Activated CD4-positive, alpha-beta memory T cell treated with anti-CD3 and anti-CD28 coated beads, Interleukin-2, amount 10 ng/mL, durations not matched to agents 7 days and 5 days (primary cell): ENCODE measurements around the gene VEZT. TPM values are rescaled to one million over a fixed set of nuclear protein-coding genes. Genes with fewer than 3 reads are reported as not detected.

Experiments used
- CTCF ChIA-PET: fragments of 350-600 bp; sonication (Branson Sonifier 250); formaldehyde crosslinking; loops from one replicate; lab custom pipeline; 2021; ENCODE audit warnings: antibody characterized with exemption, inconsistent platforms; lab: Charles Lee
- POLR2A ChIA-PET: fragments of 350-600 bp; sonication (Branson Sonifier 250); formaldehyde crosslinking; loops from one replicate; lab custom pipeline; 2021; ENCODE audit warnings: antibody characterized with exemption; lab: Charles Lee
- DNase-seq: peaks from one replicate; pipeline ENCODE4 v3.0.0-alpha.2; 2020
- H3K27ac Mint-ChIP-seq: one replicate; pipeline ENCODE4 v1.8.0; 2021; ENCODE audit warnings: mild to moderate bottlenecking, mixed read lengths
- H3K27me3 Mint-ChIP-seq: one replicate; pipeline ENCODE4 v1.8.0; 2021; ENCODE audit warnings: mixed read lengths
- H3K36me3 Mint-ChIP-seq: one replicate; pipeline ENCODE4 v1.8.0; 2021; ENCODE audit warnings: low read depth, mixed read lengths
- H3K4me1 Mint-ChIP-seq: one replicate; pipeline ENCODE4 v1.8.0; 2021; ENCODE audit warnings: mixed read lengths
- H3K4me3 Mint-ChIP-seq: one replicate; pipeline ENCODE4 v1.8.0; 2021; ENCODE audit warnings: mild to moderate bottlenecking, mixed read lengths
- H3K9me3 Mint-ChIP-seq: one replicate; pipeline ENCODE4 v1.8.0; 2021; ENCODE audit warnings: mixed read lengths
- total RNA-seq, 2 experiments: library from RNA; stranded (reverse); gene quantifications; one replicate each; pipeline ENCODE4 v1.2.3, GENCODE V29; 2021

VEZT gene
- total RNA-seq, 2 experiments from 2014 or later: 35.7 to 38.4 TPM

DNA sequence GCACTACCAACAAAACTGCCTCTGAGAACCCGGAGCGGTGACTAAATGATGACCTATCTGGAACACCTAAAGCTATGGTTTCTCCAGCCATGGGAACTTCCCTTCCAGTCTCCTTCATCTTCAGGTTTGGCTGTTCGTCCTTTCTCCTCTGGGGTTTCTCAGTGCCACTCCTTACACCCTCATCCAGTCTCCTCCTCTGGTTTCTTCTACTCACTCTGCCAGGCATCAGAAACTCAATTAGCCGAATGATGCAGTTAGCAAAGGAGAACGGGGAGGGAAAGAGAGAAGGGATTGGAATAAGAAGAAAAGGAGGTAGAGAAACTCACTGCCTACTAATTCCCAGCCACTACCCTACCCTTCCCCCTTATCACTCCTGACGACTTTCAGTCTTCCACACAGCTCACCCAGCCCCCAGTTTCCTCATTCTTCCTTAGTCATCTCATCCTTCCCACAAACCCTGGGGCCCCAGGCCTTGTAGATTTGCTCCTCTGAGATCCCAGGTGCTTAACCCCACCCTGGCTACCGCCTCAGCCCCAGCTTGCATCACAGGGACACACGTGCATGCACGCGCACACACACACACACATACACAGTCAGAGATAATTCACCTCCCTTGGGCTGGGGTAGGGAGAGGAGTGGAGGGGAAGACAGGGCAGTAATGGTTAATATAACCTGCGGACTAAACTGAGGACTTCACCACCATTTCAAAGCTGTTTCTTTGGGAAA, 13.3 kb upstream of the VEZT start:
- Mint-ChIP-seq H3K27me3 (peaks cover 2% of the 10 kb centered on the region), H3K4me1 (peaks cover 1% of the 10 kb centered on the region), H3K4me3 (no peak overlapping the region), H3K36me3 (no peaks in the 10 kb centered on the region), H3K9me3 (no peaks in the 10 kb centered on the region), H3K27ac (no peak overlapping the region)
- no peak for DNase-seq
- ChIA-PET POLR2A (no interaction called here), CTCF (no interaction called here)

DNA sequence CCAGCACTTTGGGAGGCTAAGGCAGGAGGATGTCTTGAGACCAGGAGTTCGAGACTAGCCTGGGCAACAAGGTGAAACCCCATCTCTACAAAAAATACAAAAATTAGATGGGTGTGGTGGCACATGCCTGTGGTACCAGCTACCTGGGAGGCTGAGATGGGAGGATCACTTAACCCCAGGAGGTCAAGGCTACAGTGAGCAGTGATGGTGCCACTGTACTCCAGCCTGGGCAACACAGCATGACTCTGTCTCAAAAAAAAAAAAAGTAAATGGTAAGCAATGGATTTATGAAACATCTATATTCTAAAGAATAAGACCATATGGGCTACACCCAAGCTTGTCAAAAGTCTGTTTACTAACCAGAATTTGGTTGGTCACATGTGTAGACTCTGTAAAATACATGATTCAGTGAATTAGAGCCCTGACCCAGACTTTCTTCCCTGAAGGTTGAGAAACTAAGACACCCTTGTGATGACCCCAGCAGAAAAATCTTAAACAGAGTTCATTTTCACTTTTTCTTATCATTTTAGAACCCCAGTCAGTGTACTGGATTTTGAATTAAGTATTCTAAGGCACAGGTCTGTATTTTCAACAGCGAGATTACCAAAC, 12.5 kb upstream of the VEZT start:
- ChIA-PET POLR2A (no interaction called here), CTCF (no interaction called here)
- H3K27ac Mint-ChIP-seq: no peak overlapping the region
- no peaks in the 10 kb centered on the region for H3K9me3 Mint-ChIP-seq
- DNase-seq: no peak
- no peaks in the 10 kb centered on the region for H3K36me3 Mint-ChIP-seq
- peaks cover 2% of the 10 kb centered on the region for H3K27me3 Mint-ChIP-seq
- H3K4me3 Mint-ChIP-seq: no peak overlapping the region
- peaks cover 1% of the 10 kb centered on the region for H3K4me1 Mint-ChIP-seq

DNA sequence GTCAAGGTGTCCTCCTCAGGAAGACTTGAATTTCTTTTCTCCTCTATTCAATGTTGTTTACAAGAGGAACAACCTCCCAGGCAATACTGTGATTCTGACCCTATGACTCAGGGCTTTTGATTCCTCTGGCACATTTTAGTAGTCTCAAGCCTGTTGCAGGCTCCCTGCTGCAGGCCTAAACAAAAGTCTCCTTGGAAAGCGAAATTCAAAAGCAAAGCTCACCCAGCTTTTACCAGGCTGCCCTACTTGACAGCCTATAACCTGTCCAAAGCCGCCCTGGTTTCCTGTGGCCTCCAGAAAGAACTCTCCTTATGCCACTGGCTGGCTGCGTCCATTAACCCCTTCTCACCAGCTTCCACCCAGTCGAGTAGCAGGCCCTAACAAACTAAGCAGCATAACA, 11.9 kb upstream of the VEZT start:
- Mint-ChIP-seq H3K4me3 (no peak overlapping the region), H3K4me1 (peaks cover 1% of the 10 kb centered on the region), H3K9me3 (no peaks in the 10 kb centered on the region), H3K27me3 (peaks cover 4% of the 10 kb centered on the region), H3K36me3 (no peaks in the 10 kb centered on the region), H3K27ac (no peak overlapping the region)
- ChIA-PET CTCF (no interaction called here), POLR2A (no interaction called here)
- DNase-seq: no peak

DNA sequence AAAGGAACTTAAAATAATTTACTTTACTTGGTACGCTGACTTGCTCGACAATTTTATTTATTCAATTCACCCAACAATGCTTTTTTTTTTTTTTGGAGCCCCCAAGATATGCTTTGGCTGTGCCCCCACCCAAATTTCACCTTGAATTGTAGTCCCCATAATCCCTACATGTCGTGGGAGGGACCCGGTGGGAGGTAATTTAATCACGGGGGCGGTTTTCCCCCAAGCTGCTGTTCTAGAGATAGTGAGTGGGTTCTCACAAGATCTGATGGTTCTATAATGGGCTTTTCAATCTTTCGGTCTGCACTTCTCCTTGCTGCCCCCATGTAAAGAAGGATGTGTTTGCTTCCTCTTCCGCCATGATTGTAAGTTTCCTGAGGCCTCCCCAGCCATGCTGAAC, 10.7 kb upstream of the VEZT start:
- Mint-ChIP-seq H3K9me3 (no peaks in the 10 kb centered on the region), H3K4me3 (no peak overlapping the region), H3K27ac (no peak overlapping the region), H3K36me3 (no peaks in the 10 kb centered on the region), H3K4me1 (peaks cover 1% of the 10 kb centered on the region), H3K27me3 (peaks cover 6% of the 10 kb centered on the region)
- CTCF ChIA-PET: no interaction called here
- DNase-seq: no peak
- POLR2A ChIA-PET: interaction anchor here (0.6 kb wide), 1 partner anchor 134 kb away, joined by 3 read pairs; no protein-coding TSS in a partner anchor

GRCh38 chr12:95207407-95207806, 10.2 kb upstream of the VEZT start:
- no peak for DNase-seq
- Mint-ChIP-seq H3K4me1 (peaks cover 1% of the 10 kb centered on the region), H3K27ac (no peak overlapping the region), H3K4me3 (no peak overlapping the region), H3K36me3 (no peaks in the 10 kb centered on the region), H3K27me3 (peaks cover 6% of the 10 kb centered on the region), H3K9me3 (no peaks in the 10 kb centered on the region)
- CTCF ChIA-PET: interaction anchor here (0.6 kb wide), 1 partner anchor 8 kb away, joined by 3 read pairs; no protein-coding TSS in a partner anchor
- POLR2A ChIA-PET: no interaction called here

GRCh38 chr12:95208678-95209077, 8.9 kb upstream of the VEZT start:
- no peak overlapping the region for H3K4me3 Mint-ChIP-seq
- no peaks in the 10 kb centered on the region for H3K9me3 Mint-ChIP-seq
- DNase-seq: no peak
- ChIA-PET CTCF (interaction anchor here (0.9 kb wide), 1 partner anchor 9 kb away, joined by 3 read pairs; the partner anchor contains the start of genes FGD6 and VEZT), POLR2A (no interaction called here)
- peaks cover 1% of the 10 kb centered on the region for H3K4me1 Mint-ChIP-seq
- H3K36me3 Mint-ChIP-seq: no peaks in the 10 kb centered on the region
- no peak overlapping the region for H3K27ac Mint-ChIP-seq
- peaks cover 6% of the 10 kb centered on the region for H3K27me3 Mint-ChIP-seq

- H3K27ac Mint-ChIP-seq: no peak overlapping the region
- ChIA-PET POLR2A (no interaction called here), CTCF (no interaction called here)
- H3K36me3 Mint-ChIP-seq: peaks cover under 1% of the 10 kb centered on the region
- no peak overlapping the region for H3K4me3 Mint-ChIP-seq
- peaks cover 8% of the 10 kb centered on the region for H3K4me1 Mint-ChIP-seq
- H3K27me3 Mint-ChIP-seq: peaks cover 14% of the 10 kb centered on the region
- DNase-seq: no peak
- no peaks in the 10 kb centered on the region for H3K9me3 Mint-ChIP-seq
These were observed 5.0 kb upstream of the VEZT start for GRCh38 chr12:95212586-95212985.

DNA sequence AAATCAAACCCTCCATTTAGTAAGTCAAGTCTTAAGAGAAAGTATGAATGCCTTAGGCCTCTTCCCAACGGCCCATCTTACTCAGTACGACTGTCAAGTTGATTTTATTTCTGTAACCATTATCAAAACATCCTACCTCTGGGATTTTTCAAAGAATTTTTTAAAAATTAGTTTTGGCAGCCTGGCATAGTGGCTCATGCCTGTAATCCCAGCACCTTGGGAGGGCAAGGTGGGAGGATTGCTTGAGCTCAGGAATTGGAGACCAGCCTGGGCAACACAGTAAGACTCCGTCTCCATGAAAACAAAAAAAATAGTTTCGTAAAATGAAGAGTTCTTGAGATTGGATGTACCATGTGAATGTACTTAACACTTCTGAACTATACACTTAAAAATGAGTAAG, 4.5 kb upstream of the VEZT start:
- Mint-ChIP-seq H3K36me3 (peaks cover 2% of the 10 kb centered on the region), H3K4me1 (peaks cover 8% of the 10 kb centered on the region), H3K4me3 (no peak overlapping the region), H3K27me3 (peaks cover 14% of the 10 kb centered on the region), H3K27ac (no peak overlapping the region), H3K9me3 (no peaks in the 10 kb centered on the region)
- DNase-seq: no peak
- ChIA-PET CTCF (no interaction called here), POLR2A (no interaction called here)

DNA sequence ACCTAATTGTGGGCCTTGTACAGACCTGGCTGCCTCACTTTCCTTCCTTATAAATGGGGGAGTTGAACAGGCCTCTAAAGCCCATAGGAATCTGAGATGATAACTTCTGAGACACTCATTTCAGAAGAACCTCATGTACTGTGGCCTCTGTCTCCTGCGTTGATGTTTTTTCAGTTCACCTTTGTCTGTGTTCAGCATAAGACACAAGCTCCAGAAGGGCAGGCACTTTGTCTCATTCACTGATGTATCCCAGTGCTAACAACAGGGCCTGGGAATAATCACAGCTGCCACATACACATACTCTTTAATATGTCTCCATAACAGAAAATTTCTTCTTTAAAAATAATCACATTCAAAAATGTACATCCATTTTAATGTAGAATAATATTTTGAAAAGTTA, 3.7 kb upstream of the VEZT start:
- Mint-ChIP-seq H3K27me3 (peaks cover 14% of the 10 kb centered on the region), H3K9me3 (no peaks in the 10 kb centered on the region), H3K4me3 (no peak overlapping the region), H3K4me1 (peaks cover 12% of the 10 kb centered on the region), H3K27ac (no peak overlapping the region), H3K36me3 (peaks cover 4% of the 10 kb centered on the region)
- POLR2A ChIA-PET: no interaction called here
- CTCF ChIA-PET: interaction anchor here (0.6 kb wide), 1 partner anchor 272 kb away, joined by 3 read pairs; no protein-coding TSS in a partner anchor
- no peak for DNase-seq

- ChIA-PET POLR2A (no interaction called here), CTCF (no interaction called here)
- H3K4me1 Mint-ChIP-seq: peaks cover 16% of the 10 kb centered on the region
- no peak for DNase-seq
- no peaks in the 10 kb centered on the region for H3K9me3 Mint-ChIP-seq
- peaks cover 4% of the 10 kb centered on the region for H3K36me3 Mint-ChIP-seq
- H3K4me3 Mint-ChIP-seq: no peak overlapping the region
- H3K27ac Mint-ChIP-seq: no peak overlapping the region
- peaks cover 11% of the 10 kb centered on the region for H3K27me3 Mint-ChIP-seq
These were observed 3.1 kb upstream of the VEZT start for GRCh38 chr12:95214466-95214865.

- Mint-ChIP-seq H3K27ac (no peak overlapping the region), H3K9me3 (no peaks in the 10 kb centered on the region), H3K36me3 (peaks cover 7% of the 10 kb centered on the region), H3K4me3 (no peak overlapping the region), H3K4me1 (peaks cover 22% of the 10 kb centered on the region), H3K27me3 (peaks cover 8% of the 10 kb centered on the region)
- ChIA-PET POLR2A (interaction anchor here (0.7 to 2.0 kb wide), 2 partner anchors 213 to 316 kb away, joined by 3 to 13 read pairs; partner anchors contain the start of gene NDUFA12), CTCF (interaction anchor here (2.2 kb wide), 2 partner anchors 143 to 319 kb away, joined by 13 to 15 read pairs; partner anchors contain the start of gene NR2C1)
- DNase-seq: no peak
These were observed 1.7 kb upstream of the VEZT start for GRCh38 chr12:95215949-95216348.

DNA sequence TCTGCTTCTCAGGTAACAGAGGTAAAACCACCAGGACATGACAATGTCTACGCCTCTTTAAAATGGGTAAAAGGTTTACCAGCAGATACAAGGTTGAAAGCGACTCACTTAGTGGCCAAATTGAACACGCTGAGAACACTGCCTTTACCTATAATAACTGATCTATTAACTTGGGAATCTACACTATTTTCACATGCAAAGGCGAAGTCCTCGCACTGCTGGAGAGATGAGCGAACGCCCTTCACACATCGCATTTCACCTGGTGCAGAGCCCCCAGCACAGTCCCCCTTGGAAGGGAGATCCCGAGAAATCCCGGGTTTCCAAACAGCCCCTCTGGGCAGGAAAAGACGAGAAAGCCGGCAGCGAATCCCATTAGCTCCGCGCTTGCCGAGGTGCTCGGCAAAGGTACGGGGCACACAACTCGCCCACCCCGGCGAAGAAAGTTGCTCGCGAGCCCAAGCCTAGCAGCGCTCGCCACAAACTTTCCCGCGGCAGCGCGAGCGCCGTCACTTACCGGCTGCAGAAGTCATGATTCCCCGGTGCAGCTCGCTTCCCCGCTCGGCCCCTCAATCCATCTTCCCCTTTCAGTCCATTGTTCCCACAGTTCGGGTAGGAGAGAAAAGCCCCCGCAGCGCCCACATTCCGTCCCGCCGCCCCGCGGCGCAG, 763 bp upstream of the VEZT start:
- Mint-ChIP-seq H3K36me3 (peaks cover 7% of the 10 kb centered on the region), H3K9me3 (no peaks in the 10 kb centered on the region), H3K27ac (peak overlapping the region; percentile 68), H3K27me3 (peaks cover 8% of the 10 kb centered on the region), H3K4me1 (peaks cover 22% of the 10 kb centered on the region), H3K4me3 (peak overlapping the region; percentile 89)
- DNase-seq: no peak
- POLR2A ChIA-PET: interaction anchor here (0.6 to 2.0 kb wide), 5 partner anchors 114 to 819 kb away, joined by 3 to 22 read pairs (median 8); partner anchors contain the start of genes METAP2, NDUFA12 and NR2C1
- CTCF ChIA-PET: interaction anchor here (0.7 to 2.2 kb wide), 11 partner anchors 8 to 322 kb away, joined by 3 to 15 read pairs (median 4); partner anchors contain the start of genes METAP2, NDUFA12 and NR2C1
